Measurements from ENCODE around the gene IGSF11. TPM values are rescaled to one million over a fixed set of nuclear protein-coding genes. Genes with fewer than 3 reads are reported as not detected.
A peak's percentile ranks its signal among the peaks of the same experiment; 100 is the strongest.

IGSF11 gene
- total and polyA plus RNA-seq, 12 donors = 0.29 to 6.1 (median 1.2) TPM

- 48 to 63% methylated on average over 6 of the region's 6 CpGs for WGBS, 2 donors
- no peaks in the 10 kb centered on the region for H3K9me3 ChIP-seq
- H3K4me1 ChIP-seq = peaks cover 0 to 44% (median 21%) of the 10 kb centered on the region in 9 donors
- ATAC-seq (no peak), DNase-seq (no peak)
- no peak for TF ChIP-seq CTCF (IDR thresholded peaks at IDR 0.05)
- no peaks in the 10 kb centered on the region for H3K27me3 ChIP-seq
- peak overlapping the region in 1 of 10 donors; percentile 7 for H3K27ac ChIP-seq
- no peaks in the 10 kb centered on the region for H3K36me3 ChIP-seq
- no peak overlapping the region for H3K4me3 ChIP-seq
- intact Hi-C loops (cut with DNase I) = no loop called here
Measured at GRCh38 chr3:118988198-118989130, 46.2 kb downstream of the IGSF11 start.

GRCh38 chr3:118987477-118987876 is 47.2 kb downstream of the IGSF11 start:
- no peak for TF ChIP-seq CTCF (IDR thresholded peaks at IDR 0.05)
- DNase-seq = peak; percentile 44 to 58
- WGBS, 2 donors = 18 to 26% methylated on average over 2 of the region's 2 CpGs
- Histone ChIP-seq H3K4me3 (no peak overlapping the region), H3K27ac (peak overlapping the region in 1 of 10 donors; percentile 32), H3K36me3 (no peaks in the 10 kb centered on the region), H3K27me3 (no peaks in the 10 kb centered on the region), H3K4me1 (peaks cover 0 to 44% (median 21%) of the 10 kb centered on the region in 9 donors), H3K9me3 (no peaks in the 10 kb centered on the region)
- intact Hi-C loops (cut with DNase I) = no loop called here
- ATAC-seq = peak in 6 of 8 donors; percentile 50 to 87 (median 73)

- Histone ChIP-seq H3K4me1 (peaks cover 0 to 43% (median 21%) of the 10 kb centered on the region in 9 donors), H3K27ac (peak overlapping the region in 1 of 10 donors; percentile 32), H3K9me3 (no peaks in the 10 kb centered on the region), H3K36me3 (no peaks in the 10 kb centered on the region), H3K4me3 (no peak overlapping the region), H3K27me3 (no peaks in the 10 kb centered on the region)
- 70 to 86% methylated on average over 2 of the region's 2 CpGs for WGBS, 2 donors
- no peak for TF ChIP-seq CTCF (IDR thresholded peaks at IDR 0.05)
- intact Hi-C loops (cut with DNase I) = no loop called here
- DNase-seq = no peak
- ATAC-seq = no peak
Measured at GRCh38 chr3:118986734-118987133, 47.9 kb downstream of the IGSF11 start.

- Histone ChIP-seq H3K36me3 (no peaks in the 10 kb centered on the region), H3K4me3 (no peak overlapping the region), H3K27ac (no peak overlapping the region), H3K9me3 (no peaks in the 10 kb centered on the region), H3K4me1 (peaks cover 0 to 34% (median 21%) of the 10 kb centered on the region in 9 donors), H3K27me3 (no peaks in the 10 kb centered on the region)
- WGBS, 2 donors = 61 to 67% methylated on average over 2 of the region's 2 CpGs
- intact Hi-C loops (cut with DNase I) = no loop called here
- ATAC-seq = no peak
- no peak for DNase-seq
- no peak for TF ChIP-seq CTCF (IDR thresholded peaks at IDR 0.05)
Measured at GRCh38 chr3:118984699-118985098, 49.9 kb downstream of the IGSF11 start.

All from heart right ventricle (tissue), 16 donors.